ENCODE results near the gene UGP2. TPM values are rescaled to one million over a fixed set of nuclear protein-coding genes. Genes with fewer than 3 reads are reported as not detected.
"Not testable (repeated sequence)": the region's sequence is repeated elsewhere in the genome, so short reads cannot be mapped to it uniquely, and the experiment has no call there.

UGP2 gene
- total and polyA plus RNA-seq, 2 donors from 2014 or later, result 118 to 140 TPM

DNA sequence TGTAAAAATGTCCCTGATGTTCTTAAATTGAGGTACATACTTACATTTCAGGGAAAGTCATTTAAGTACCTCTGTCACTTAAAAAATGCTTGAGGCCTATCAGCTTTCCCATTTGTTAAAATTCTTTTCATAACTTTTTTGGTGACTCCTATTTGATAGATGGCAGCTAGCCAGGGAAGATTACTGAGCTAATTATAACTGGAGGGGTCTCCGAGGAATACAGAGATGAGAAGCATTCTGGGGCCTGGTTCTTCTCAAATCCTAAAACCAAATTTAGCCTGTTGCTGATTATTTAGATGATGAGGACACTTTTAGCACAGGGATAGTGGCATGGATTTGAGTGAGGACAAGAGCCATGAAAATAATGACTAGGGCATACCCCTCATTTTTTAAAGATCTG is 4.8 kb downstream of the UGP2 start:
- TF ChIP-seq CTCF (IDR thresholded peaks at IDR 0.05; ENCODE audit: borderline replicate concordance, extremely low read depth, insufficient read depth), result no peak
- no peaks in the 10 kb centered on the region for H3K27me3 ChIP-seq (ENCODE audit: control insufficient read depth, insufficient read depth, low read length)
- intact Hi-C loops (cut with DNase I), result no loop called here

GRCh38 chr2:63847571-63847970 is 5.9 kb downstream of the UGP2 start:
- H3K27me3 ChIP-seq (ENCODE audit: control insufficient read depth, insufficient read depth, low read length); intact Hi-C loops (cut with DNase I); H3K9ac ChIP-seq (ENCODE audit: low read length in 3 of 3); DNase-seq; H3K27ac ChIP-seq (ENCODE audit: low read depth in 2 of 2, low read length in 2 of 2); H3K4me3 ChIP-seq (ENCODE audit: low read length in 3 of 3); H3K9me3 ChIP-seq (ENCODE audit: control insufficient read depth in 2 of 3, insufficient read depth in 1 of 3, low read length in 3 of 3); H3K36me3 ChIP-seq (ENCODE audit: control insufficient read depth in 2 of 3, insufficient read depth in 3 of 3, low read length in 3 of 3); FAIRE-seq: not testable (repeated sequence)
- peaks cover 8 to 23% (median 13%) of the 10 kb centered on the region in 3 donors for H3K4me1 ChIP-seq (ENCODE audit: control insufficient read depth in 2 of 3, insufficient read depth in 2 of 3, low read depth in 1 of 3, low read length in 3 of 3)

More for the DNA sequence above, 4.8 kb downstream of the UGP2 start:
- Histone ChIP-seq H3K4me3 (ENCODE audit: low read length in 3 of 3) (no peak overlapping the region), H3K27ac (ENCODE audit: low read depth in 2 of 2, low read length in 2 of 2) (no peak overlapping the region), H3K9ac (ENCODE audit: low read length in 3 of 3) (no peak overlapping the region), H3K36me3 (ENCODE audit: control insufficient read depth in 2 of 3, insufficient read depth in 3 of 3, low read length in 3 of 3) (no peaks in the 10 kb centered on the region), H3K4me1 (ENCODE audit: control insufficient read depth in 2 of 3, insufficient read depth in 2 of 3, low read depth in 1 of 3, low read length in 3 of 3) (peaks cover 8 to 16% (median 12%) of the 10 kb centered on the region in 3 donors), H3K9me3 (ENCODE audit: control insufficient read depth in 2 of 3, insufficient read depth in 1 of 3, low read length in 3 of 3) (no peaks in the 10 kb centered on the region)
- DNase-seq (peak in 1 of 5 donors; percentile 27), FAIRE-seq (no peak)

DNA sequence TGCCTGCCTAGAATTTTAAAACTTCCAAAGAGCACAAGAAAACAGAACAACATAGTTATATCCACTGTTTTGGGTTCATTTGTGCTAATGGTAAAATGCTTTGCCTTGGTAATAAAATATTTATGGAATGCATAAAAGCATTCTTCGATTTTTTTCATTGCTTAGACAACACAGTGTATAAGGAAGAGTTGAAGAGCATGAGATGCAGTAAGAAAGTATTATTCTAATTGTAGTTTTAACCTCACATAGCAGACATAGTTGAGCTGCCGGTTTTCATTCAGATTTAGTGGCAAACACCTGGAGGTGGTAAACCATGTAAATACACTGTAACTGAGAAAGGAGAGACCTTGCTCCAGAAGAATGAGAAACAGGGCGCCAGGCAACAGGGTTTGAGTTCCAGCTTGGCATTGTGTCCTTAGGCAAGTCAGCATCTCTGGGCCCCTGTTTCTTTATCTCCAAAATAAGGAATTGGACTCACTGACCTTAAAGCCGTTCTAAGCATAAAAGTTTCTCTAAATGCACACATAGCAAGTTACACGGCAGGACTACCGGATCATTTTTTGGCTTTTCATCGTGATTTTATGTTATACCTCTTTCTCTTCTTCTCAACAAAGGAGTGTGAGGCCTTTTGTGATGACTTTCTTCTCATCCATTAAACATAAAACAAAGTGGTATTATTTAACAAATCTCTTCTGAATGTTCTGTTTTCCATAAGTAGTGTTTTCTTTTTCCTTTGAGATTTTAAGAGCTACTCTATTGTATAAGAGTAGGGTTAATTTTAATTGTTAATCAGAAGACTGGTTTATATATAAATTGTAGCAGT is 7.9 kb downstream of the UGP2 start:
- no peak overlapping the region for H3K9ac ChIP-seq (ENCODE audit: low read length in 3 of 3)
- no peak for TF ChIP-seq CTCF (IDR thresholded peaks at IDR 0.05; ENCODE audit: borderline replicate concordance, extremely low read depth, insufficient read depth)
- intact Hi-C loops (cut with DNase I), result no loop called here
- H3K27me3 ChIP-seq (ENCODE audit: control insufficient read depth, insufficient read depth, low read length), result no peaks in the 10 kb centered on the region
- H3K4me3 ChIP-seq (ENCODE audit: low read length in 3 of 3), result no peak overlapping the region
- H3K27ac ChIP-seq (ENCODE audit: low read depth in 2 of 2, low read length in 2 of 2), result no peak overlapping the region
- peak in 3 of 5 donors; percentile 10 to 41 (median 40) for DNase-seq
- H3K36me3 ChIP-seq (ENCODE audit: control insufficient read depth in 2 of 3, insufficient read depth in 3 of 3, low read length in 3 of 3), result no peaks in the 10 kb centered on the region
- H3K4me1 ChIP-seq (ENCODE audit: control insufficient read depth in 2 of 3, insufficient read depth in 2 of 3, low read depth in 1 of 3, low read length in 3 of 3), result peaks cover 8 to 28% (median 14%) of the 10 kb centered on the region in 3 donors
- H3K9me3 ChIP-seq (ENCODE audit: control insufficient read depth in 2 of 3, insufficient read depth in 1 of 3, low read length in 3 of 3), result no peaks in the 10 kb centered on the region
- FAIRE-seq, result no peak

DNA sequence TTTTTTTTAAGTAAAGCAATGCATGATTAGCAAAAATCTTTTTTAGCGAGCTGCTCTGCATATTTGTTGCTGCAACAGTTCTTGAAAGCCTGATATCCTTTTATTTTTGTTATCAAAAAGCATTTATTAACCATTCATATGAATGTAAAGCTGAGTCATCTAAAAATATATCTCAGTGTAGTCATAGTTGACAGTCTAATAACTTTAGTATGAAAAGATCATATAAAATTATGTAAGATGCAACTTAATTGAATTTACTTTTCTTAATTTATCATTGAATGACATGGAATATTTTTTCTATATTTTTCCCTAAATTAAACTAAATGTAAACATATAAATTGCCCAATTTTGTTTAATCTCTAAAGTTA is 8.5 kb downstream of the UGP2 start:
- Histone ChIP-seq H3K9ac (ENCODE audit: low read length in 3 of 3) (no peak overlapping the region), H3K4me3 (ENCODE audit: low read length in 3 of 3) (no peak overlapping the region), H3K9me3 (ENCODE audit: control insufficient read depth in 2 of 3, insufficient read depth in 1 of 3, low read length in 3 of 3) (no peaks in the 10 kb centered on the region), H3K4me1 (ENCODE audit: control insufficient read depth in 2 of 3, insufficient read depth in 2 of 3, low read depth in 1 of 3, low read length in 3 of 3) (peaks cover 8 to 31% (median 14%) of the 10 kb centered on the region in 3 donors), H3K27ac (ENCODE audit: low read depth in 2 of 2, low read length in 2 of 2) (no peak overlapping the region), H3K27me3 (ENCODE audit: control insufficient read depth, insufficient read depth, low read length) (no peaks in the 10 kb centered on the region), H3K36me3 (ENCODE audit: control insufficient read depth in 2 of 3, insufficient read depth in 3 of 3, low read length in 3 of 3) (no peaks in the 10 kb centered on the region)
- no peak for TF ChIP-seq CTCF (IDR thresholded peaks at IDR 0.05; ENCODE audit: borderline replicate concordance, extremely low read depth, insufficient read depth)
- intact Hi-C loops (cut with DNase I), result no loop called here
- FAIRE-seq (peak; percentile 55), DNase-seq (no peak)
